Measurements from ENCODE around the gene DHRS9.

DHRS9 gene

DNA sequence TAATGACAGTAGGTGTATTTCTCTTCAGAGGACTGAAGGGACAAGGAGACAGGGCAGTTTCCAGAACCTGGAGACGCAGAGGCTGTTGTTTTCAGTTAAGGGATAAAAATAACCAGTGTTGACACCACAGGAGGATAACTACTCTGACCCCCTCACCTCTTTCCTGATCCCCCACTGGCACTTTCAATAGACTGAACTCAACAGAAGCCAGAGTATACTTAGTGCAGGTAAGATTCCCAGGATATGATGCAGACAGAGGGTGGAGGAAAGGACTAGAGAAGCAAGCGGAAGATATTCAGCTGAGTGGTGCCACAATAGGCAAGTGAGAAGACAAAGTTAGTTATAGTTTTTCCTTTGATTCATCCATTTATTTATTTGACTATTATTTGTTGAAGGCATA lies 19.8 kb downstream of the DHRS9 start:
- Mint-ChIP-seq H3K4me1 (peaks cover 8% of the 10 kb centered on the region), H3K27me3 (ENCODE audit: low read depth, poor library complexity) (peaks cover 2% of the 10 kb centered on the region), H3K27ac (no peak overlapping the region), H3K4me3 (no peak overlapping the region), H3K9me3 (peaks cover 8% of the 10 kb centered on the region), H3K36me3 (ENCODE audit: low read depth) (no peaks in the 10 kb centered on the region)
- DNase-seq: no peak
- no peak for TF ChIP-seq CTCF (IDR thresholded peaks at IDR 0.05)

GRCh38 chr2:169090133-169090820 lies 20.9 kb downstream of the DHRS9 start:
- H3K4me1 Mint-ChIP-seq: peaks cover 8% of the 10 kb centered on the region
- H3K36me3 Mint-ChIP-seq (ENCODE audit: low read depth): no peaks in the 10 kb centered on the region
- no peak overlapping the region for H3K27ac Mint-ChIP-seq
- no peak for DNase-seq
- peaks cover 8% of the 10 kb centered on the region for H3K9me3 Mint-ChIP-seq
- no peak for TF ChIP-seq CTCF (IDR thresholded peaks at IDR 0.05)
- H3K4me3 Mint-ChIP-seq: no peak overlapping the region
- peaks cover 5% of the 10 kb centered on the region for H3K27me3 Mint-ChIP-seq (ENCODE audit: low read depth, poor library complexity)

- H3K4me1 Mint-ChIP-seq: peaks cover 8% of the 10 kb centered on the region
- no peak for DNase-seq
- no peaks in the 10 kb centered on the region for H3K9me3 Mint-ChIP-seq
- no peak for TF ChIP-seq CTCF (IDR thresholded peaks at IDR 0.05)
- H3K36me3 Mint-ChIP-seq (ENCODE audit: low read depth): no peaks in the 10 kb centered on the region
- H3K27me3 Mint-ChIP-seq (ENCODE audit: low read depth, poor library complexity): peaks cover 8% of the 10 kb centered on the region
- H3K4me3 Mint-ChIP-seq: no peak overlapping the region
- no peak overlapping the region for H3K27ac Mint-ChIP-seq
Observed at GRCh38 chr2:169091256-169091655, 21.9 kb downstream of the DHRS9 start.

- Mint-ChIP-seq H3K27ac (no peak overlapping the region), H3K36me3 (ENCODE audit: low read depth) (no peaks in the 10 kb centered on the region), H3K27me3 (ENCODE audit: low read depth, poor library complexity) (peaks cover 11% of the 10 kb centered on the region), H3K4me1 (peaks cover 8% of the 10 kb centered on the region), H3K9me3 (no peaks in the 10 kb centered on the region), H3K4me3 (no peak overlapping the region)
- TF ChIP-seq CTCF (IDR thresholded peaks at IDR 0.05): no peak
- no peak for DNase-seq
Observed at GRCh38 chr2:169091761-169092519, 22.6 kb downstream of the DHRS9 start.

DNA sequence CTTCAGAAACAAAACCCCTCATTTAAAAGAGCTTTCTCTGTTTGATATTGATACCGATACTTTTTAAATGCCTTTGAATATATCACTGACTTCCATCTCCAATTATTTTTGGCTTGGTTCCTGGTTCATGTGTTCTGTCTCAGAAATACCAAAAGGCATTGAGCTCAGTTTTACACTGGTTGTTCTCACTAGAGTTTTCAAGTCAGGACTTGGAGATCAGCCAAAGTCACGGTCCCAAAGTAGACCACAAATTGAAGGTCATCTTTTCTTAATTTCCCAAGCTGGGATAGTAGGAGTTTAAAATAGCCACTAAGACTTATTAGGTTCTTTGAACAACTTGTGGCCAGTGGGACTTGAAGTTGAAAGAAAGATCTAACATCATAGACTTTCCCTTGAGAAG lies 24.2 kb downstream of the DHRS9 start:
- Mint-ChIP-seq H3K9me3 (no peaks in the 10 kb centered on the region), H3K4me1 (peaks cover 8% of the 10 kb centered on the region), H3K27ac (no peak overlapping the region), H3K27me3 (ENCODE audit: low read depth, poor library complexity) (peaks cover 14% of the 10 kb centered on the region), H3K36me3 (ENCODE audit: low read depth) (no peaks in the 10 kb centered on the region), H3K4me3 (no peak overlapping the region)
- no peak for TF ChIP-seq CTCF (IDR thresholded peaks at IDR 0.05)
- no peak for DNase-seq

Data from nephron progenitor cell (in vitro differentiated cells).